Ishikawa (cell line): Measurements from ENCODE around the gene ENTPD5.

ENCODE experiments used
- CREB1 ChIP-seq: IDR thresholded peaks from 2 replicates; pipeline ENCODE4 v1.6.1; 2012; ENCODE audit warnings: low read depth
- EGR1 ChIP-seq: IDR thresholded peaks from 2 replicates; pipeline ENCODE4 v1.6.1; 2012
- EP300 ChIP-seq: IDR thresholded peaks from 2 replicates; pipeline ENCODE4 v1.6.1; 2012; ENCODE audit warnings: borderline replicate concordance
- FOXM1 ChIP-seq: IDR thresholded peaks from 2 replicates; pipeline ENCODE4 v1.6.1; 2012; ENCODE audit warnings: low read depth, borderline replicate concordance
- TCF12 ChIP-seq: IDR thresholded peaks from 2 replicates; pipeline ENCODE4 v1.6.1; 2012; ENCODE audit warnings: low read depth
- TEAD4 ChIP-seq: IDR thresholded peaks from 2 replicates; pipeline ENCODE4 v1.6.1; 2012
- YY1 ChIP-seq: IDR thresholded peaks from 2 replicates; pipeline ENCODE4 v1.6.1; 2012; ENCODE audit warnings: low read depth
- ZBTB7A ChIP-seq: IDR thresholded peaks from 2 replicates; pipeline ENCODE4 v1.6.1; 2012; ENCODE audit warnings: low read depth

DNA sequence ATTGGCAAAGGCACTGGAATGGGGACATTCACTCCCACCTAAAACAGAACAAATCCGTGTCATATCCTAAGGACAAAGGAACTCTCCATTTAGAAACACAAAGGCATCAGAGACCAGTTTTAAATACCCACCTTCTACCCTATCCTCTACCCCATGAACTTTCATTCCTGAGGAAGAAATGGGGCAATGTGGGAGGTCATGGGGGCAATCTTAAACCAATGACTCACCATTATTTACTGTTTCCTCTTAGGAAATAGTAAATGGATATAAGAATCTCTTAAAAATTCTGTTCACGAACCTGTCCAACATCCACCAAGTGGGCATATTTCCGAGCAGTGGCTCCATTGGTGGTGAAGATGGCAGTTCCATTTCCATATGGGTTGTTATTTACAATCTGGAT is 45.8 kb upstream of the ENTPD5 start:
- TF ChIP-seq EGR1 (no peak), CREB1 (no peak), EP300 (no peak), TCF12 (no peak), YY1 (no peak), TEAD4 (no peak), ZBTB7A (no peak), FOXM1 (no peak)
